LNCaP clone FGC (cell line): Measurements from ENCODE around the gene PTPRM.

Source experiments
- DNase-seq: peaks from one replicate; pipeline ENCODE4 v3.0.0-alpha.2; 2011; ENCODE audit warnings: low read depth
- H3K4me3 ChIP-seq: 2 replicates; pipeline ENCODE4 v1.5.1; 2011; ENCODE audit warnings: mild to moderate bottlenecking, low read depth, low read length, control low read depth
- TF ChIP-seq, protein P1 (sequence below): IDR thresholded peaks from 2 replicates; pipeline ENCODE4 v1.5.1; 2012; ENCODE audit warnings: mild to moderate bottlenecking; ENCODE audit not compliant: control insufficient read depth, insufficient read depth; ENCODE audit errors: extremely low read depth

Gene PTPRM

GRCh38 chr18:7548721-7549120 lies 18.4 kb upstream of the PTPRM start:
- no peak for DNase-seq
- no peak overlapping the region for H3K4me3 ChIP-seq
- TF ChIP-seq, protein P1, sequence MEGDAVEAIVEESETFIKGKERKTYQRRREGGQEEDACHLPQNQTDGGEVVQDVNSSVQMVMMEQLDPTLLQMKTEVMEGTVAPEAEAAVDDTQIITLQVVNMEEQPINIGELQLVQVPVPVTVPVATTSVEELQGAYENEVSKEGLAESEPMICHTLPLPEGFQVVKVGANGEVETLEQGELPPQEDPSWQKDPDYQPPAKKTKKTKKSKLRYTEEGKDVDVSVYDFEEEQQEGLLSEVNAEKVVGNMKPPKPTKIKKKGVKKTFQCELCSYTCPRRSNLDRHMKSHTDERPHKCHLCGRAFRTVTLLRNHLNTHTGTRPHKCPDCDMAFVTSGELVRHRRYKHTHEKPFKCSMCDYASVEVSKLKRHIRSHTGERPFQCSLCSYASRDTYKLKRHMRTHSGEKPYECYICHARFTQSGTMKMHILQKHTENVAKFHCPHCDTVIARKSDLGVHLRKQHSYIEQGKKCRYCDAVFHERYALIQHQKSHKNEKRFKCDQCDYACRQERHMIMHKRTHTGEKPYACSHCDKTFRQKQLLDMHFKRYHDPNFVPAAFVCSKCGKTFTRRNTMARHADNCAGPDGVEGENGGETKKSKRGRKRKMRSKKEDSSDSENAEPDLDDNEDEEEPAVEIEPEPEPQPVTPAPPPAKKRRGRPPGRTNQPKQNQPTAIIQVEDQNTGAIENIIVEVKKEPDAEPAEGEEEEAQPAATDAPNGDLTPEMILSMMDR = no peak

- DNase-seq = no peak
- TF ChIP-seq, protein P1 = no peak
- no peak overlapping the region for H3K4me3 ChIP-seq
These were observed 9.1 kb upstream of the PTPRM start for GRCh38 chr18:7557973-7558372.

GRCh38 chr18:7558769-7559168 lies 8.3 kb upstream of the PTPRM start:
- no peak overlapping the region for H3K4me3 ChIP-seq
- no peak for DNase-seq
- TF ChIP-seq, protein P1 = no peak

DNA sequence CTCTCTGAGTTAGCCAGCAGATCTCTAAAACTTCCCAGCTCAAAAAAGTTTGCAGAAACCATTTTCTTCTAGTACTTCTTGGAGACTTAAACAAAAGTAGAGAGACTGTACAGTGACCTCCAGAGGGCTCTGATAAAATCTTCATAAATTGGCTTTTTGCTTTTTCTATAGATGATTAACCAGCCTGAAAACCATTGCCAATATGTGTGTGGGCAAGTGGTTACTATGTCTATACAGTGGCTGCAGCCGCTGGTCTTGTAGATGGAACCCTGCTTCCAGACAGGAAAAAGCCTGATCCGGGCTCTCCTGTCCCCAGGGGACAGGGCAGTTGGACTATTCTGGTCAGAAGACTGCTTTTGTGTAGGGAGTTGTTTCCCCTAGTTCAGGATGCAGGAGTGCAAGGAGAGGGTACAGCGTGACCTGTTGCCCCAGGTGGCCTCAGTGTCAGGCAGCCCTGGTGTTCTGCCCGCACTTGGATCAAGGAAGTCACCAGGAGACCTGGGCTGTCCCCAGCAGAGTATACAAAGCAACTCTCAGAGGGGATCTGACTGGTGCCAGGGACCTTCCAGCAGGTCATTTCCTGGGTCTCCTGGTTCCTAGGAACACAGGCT lies 7.3 kb upstream of the PTPRM start:
- TF ChIP-seq, protein P1 = no peak
- DNase-seq = no peak

GRCh38 chr18:7561909-7562460 lies 5.1 kb upstream of the PTPRM start:
- TF ChIP-seq, protein P1 = no peak
- H3K4me3 ChIP-seq = no peak overlapping the region
- no peak for DNase-seq

More for the DNA sequence above, 7.3 kb upstream of the PTPRM start:
- H3K4me3 ChIP-seq = no peak overlapping the region

DNA sequence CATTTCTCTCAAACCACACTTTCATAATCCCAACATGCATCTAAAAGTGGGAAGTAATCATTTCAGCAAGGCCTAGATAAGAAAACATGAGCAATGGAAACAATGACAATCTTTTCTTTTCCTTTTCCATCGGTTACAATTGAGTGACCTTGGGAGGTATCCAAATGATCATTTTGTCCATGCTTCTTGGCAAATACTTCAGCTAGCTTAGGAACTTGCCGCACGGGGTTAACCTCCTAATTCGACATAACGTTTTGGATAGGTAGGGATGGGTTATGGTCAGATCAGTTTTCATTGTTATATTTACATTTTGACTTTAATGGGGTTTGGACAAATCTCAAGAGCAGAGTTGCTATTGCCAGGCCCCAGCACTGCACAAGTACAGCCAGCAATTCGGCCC lies 4.6 kb upstream of the PTPRM start:
- TF ChIP-seq, protein P1 = no peak
- DNase-seq = peak; percentile 71
- no peak overlapping the region for H3K4me3 ChIP-seq

DNA sequence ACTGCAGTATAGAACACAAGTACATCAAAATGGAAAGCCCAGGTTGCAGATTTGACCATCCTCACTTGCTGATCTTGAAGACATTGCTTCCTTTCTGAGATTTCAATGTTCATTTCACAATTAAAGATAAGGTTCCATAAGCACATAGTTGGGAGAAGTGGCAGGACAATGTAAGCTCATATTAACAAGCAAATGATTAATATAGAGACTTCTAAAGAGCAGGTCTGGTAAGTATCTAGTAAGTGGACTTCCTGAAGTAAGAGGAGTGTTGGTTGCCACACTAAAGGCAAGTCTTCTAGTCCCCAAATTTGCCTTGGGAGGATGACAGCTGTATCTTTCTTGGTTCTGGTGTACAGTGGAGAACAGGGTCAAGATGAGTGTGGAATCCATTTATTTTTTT lies 1.4 kb upstream of the PTPRM start:
- TF ChIP-seq, protein P1 = no peak
- no peak for DNase-seq
- H3K4me3 ChIP-seq = no peak overlapping the region
